H1 (cell line): ENCODE data around the gene UBR1. TPM values are rescaled to one million over a fixed set of nuclear protein-coding genes. Genes with fewer than 3 reads are reported as not detected.

Experiments used
- CHD1 ChIP-seq: IDR thresholded peaks from 2 replicates; pipeline ENCODE4 v1.6.1; 2012; ENCODE audit warnings: low read depth, low read length, improper control_type of control experiment
- RAD21 ChIP-seq, 2 experiments: IDR thresholded peaks in 1 of 2; conservative IDR thresholded peaks in 1 of 2; 2 replicates each; pipeline ENCODE4 v1.6.1; 2011; ENCODE audit warnings: low read depth in 2 of 2, low read length in 2 of 2, improper control_type of control experiment in 1 of 2, inconsistent platforms in 1 of 2, mild to moderate bottlenecking in 1 of 2, moderate library complexity in 1 of 2
- polyA plus RNA-seq, 7 experiments: library from polyadenylated mRNA; depleted of rRNA in 3 of 7; stranded (reverse) in 5 of 7; unstranded in 2 of 7; fragments of >200 nt in 5 of 7; fragments of 200-250 nt in 2 of 7; gene quantifications; 1 replicate in 5 of 7; 2 replicates in 1 of 7; 4 replicates in 1 of 7; pipeline versions ENCODE4 v1.2.1 to v1.2.3, GENCODE V29; 2011 to 2013; ENCODE audit warnings: missing spikeins in 2 of 7, mixed read lengths in 2 of 7
- total RNA-seq: library from RNA; stranded (reverse); fragmentation: NEBNext Ultra II Directional; extraction: Animal tissue kit (Norgen Biotek cat#: 25700); gene quantifications from 2 replicates; pipeline ENCODE4 v1.2.1, GENCODE V29; 2021
- TF ChIP-seq, protein P1 (sequence below), 3 experiments: IDR thresholded peaks; 1 replicate in 2 of 3; 2 replicates in 1 of 3; pipeline versions ENCODE4 v1.5.1 to v1.6.1; 2011; ENCODE audit warnings: low read length in 3 of 3, mild to moderate bottlenecking in 3 of 3, inconsistent platforms in 2 of 3, low read depth in 1 of 3, moderate library complexity in 1 of 3; ENCODE audit not compliant: insufficient read depth in 1 of 3; ENCODE audit errors: control extremely low read depth in 1 of 3

The UBR1 gene
- total and polyA plus RNA-seq, 2 of the 8 experiments (the other 6 are each of a cell fraction or from before 2014, with no cell fraction given) = 3.7 to 18.7 TPM

DNA sequence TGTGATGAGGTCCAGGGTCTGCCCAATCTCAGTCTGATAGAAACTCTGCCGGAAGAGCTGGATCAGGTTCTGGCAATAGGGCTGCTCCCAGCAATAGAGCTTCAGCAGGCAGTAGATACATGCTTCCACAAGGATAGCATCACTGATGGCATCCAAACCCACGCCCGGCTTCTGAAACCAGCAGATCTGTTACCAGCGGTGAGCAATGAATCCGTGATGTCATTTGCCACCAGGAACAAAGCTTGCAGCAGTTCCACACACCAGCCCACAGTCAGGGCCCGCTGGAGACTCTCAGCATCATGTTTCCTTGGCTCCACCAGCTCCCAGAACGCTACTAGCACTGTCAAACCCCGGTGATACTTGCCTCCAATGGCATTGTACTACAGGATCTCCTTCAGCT is 166.0 kb downstream of the UBR1 start (continued):
- TF ChIP-seq RAD21 (IDR thresholded peaks at IDR 0.05 in 1 of 2, conservative IDR thresholded peaks at IDR 0.05 in 1 of 2; ENCODE audit: low read depth in 2 of 2, low read length in 2 of 2) (no peak), CHD1 (no peak)
- TF ChIP-seq, protein P1, sequence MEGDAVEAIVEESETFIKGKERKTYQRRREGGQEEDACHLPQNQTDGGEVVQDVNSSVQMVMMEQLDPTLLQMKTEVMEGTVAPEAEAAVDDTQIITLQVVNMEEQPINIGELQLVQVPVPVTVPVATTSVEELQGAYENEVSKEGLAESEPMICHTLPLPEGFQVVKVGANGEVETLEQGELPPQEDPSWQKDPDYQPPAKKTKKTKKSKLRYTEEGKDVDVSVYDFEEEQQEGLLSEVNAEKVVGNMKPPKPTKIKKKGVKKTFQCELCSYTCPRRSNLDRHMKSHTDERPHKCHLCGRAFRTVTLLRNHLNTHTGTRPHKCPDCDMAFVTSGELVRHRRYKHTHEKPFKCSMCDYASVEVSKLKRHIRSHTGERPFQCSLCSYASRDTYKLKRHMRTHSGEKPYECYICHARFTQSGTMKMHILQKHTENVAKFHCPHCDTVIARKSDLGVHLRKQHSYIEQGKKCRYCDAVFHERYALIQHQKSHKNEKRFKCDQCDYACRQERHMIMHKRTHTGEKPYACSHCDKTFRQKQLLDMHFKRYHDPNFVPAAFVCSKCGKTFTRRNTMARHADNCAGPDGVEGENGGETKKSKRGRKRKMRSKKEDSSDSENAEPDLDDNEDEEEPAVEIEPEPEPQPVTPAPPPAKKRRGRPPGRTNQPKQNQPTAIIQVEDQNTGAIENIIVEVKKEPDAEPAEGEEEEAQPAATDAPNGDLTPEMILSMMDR (IDR thresholded peaks at IDR 0.05; ENCODE audit: control extremely low read depth in 1 of 3, insufficient read depth in 1 of 3, low read depth in 1 of 3, low read length in 3 of 3) = no peak
